ENCODE measurements around the gene NUCKS1. TPM values are rescaled to one million over a fixed set of nuclear protein-coding genes. Genes with fewer than 3 reads are reported as not detected.

Gene NUCKS1
- total RNA-seq, 1 experiment from 2014 or later, result 401 TPM

GRCh38 chr1:205783904-205784303 lies 33.9 kb upstream of the NUCKS1 start (continued):
- no peak for TF ChIP-seq TCF7 (CRISPR knock-in tag; IDR thresholded peaks at IDR 0.05; ENCODE audit: low read depth)
- no peak for TF ChIP-seq TP53 (CRISPR knock-in tag; IDR thresholded peaks at IDR 0.05)
- TF ChIP-seq NFATC4 (CRISPR knock-in tag; IDR thresholded peaks at IDR 0.05), result no peak
- TF ChIP-seq AFF4 (CRISPR knock-in tag; IDR thresholded peaks at IDR 0.05; ENCODE audit: borderline replicate concordance), result no peak
- TF ChIP-seq ATF3 (CRISPR knock-in tag; conservative IDR thresholded peaks at IDR 0.05), result no peak

- ChIA-PET POLR2A (no interaction called here), CTCF (no interaction called here)
- H3K4me3 Mint-ChIP-seq, result no peak overlapping the region
- H3K4me1 Mint-ChIP-seq, result no peaks in the 10 kb centered on the region
- DNase-seq (ENCODE audit: low spot score), result no peak
- no peak for ATAC-seq
- H3K9me3 Mint-ChIP-seq, result no peaks in the 10 kb centered on the region
- no peak overlapping the region for H3K27ac Mint-ChIP-seq
- H3K27me3 Mint-ChIP-seq (ENCODE audit: low read depth), result peaks cover 9% of the 10 kb centered on the region
- TF ChIP-seq MXD4 (CRISPR knock-in tag; IDR thresholded peaks at IDR 0.05; ENCODE audit: borderline replicate concordance) (no peak), EMX1 (CRISPR knock-in tag; IDR thresholded peaks at IDR 0.05) (no peak)
- H3K36me3 Mint-ChIP-seq, result no peaks in the 10 kb centered on the region
Observed at GRCh38 chr1:205783433-205783795, 33.4 kb upstream of the NUCKS1 start.

- CTCF ChIA-PET, result interaction anchor here (0.8 kb wide), 1 partner anchor 9 kb away, joined by 5 read pairs; no protein-coding TSS in a partner anchor
- no peak for ATAC-seq
Observed at GRCh38 chr1:205782627-205783432, 32.8 kb upstream of the NUCKS1 start.

More at GRCh38 chr1:205782627-205783432, 32.8 kb upstream of the NUCKS1 start:
- H3K4me1 Mint-ChIP-seq, result no peaks in the 10 kb centered on the region
- TF ChIP-seq GTF2I (CRISPR knock-in tag; conservative IDR thresholded peaks at IDR 0.05), result no peak
- TF ChIP-seq SOX15 (CRISPR knock-in tag; IDR thresholded peaks at IDR 0.05), result no peak
- no peak for TF ChIP-seq ELF4 (CRISPR knock-in tag; IDR thresholded peaks at IDR 0.05; ENCODE audit: low read depth)
- TF ChIP-seq ZNF263 (CRISPR knock-in tag; IDR thresholded peaks at IDR 0.05; ENCODE audit: low read depth), result no peak
- TF ChIP-seq MLX (CRISPR knock-in tag; IDR thresholded peaks at IDR 0.05), result no peak
- TF ChIP-seq MYBL2 (CRISPR knock-in tag; IDR thresholded peaks at IDR 0.05), result no peak
- no peak for TF ChIP-seq USF1 (CRISPR knock-in tag; IDR thresholded peaks at IDR 0.05)
- TF ChIP-seq CREM (CRISPR knock-in tag; IDR thresholded peaks at IDR 0.05), result no peak
- no peak for TF ChIP-seq FOXP4 (CRISPR knock-in tag; IDR thresholded peaks at IDR 0.05)
- no peak for TF ChIP-seq ZNF532 (CRISPR knock-in tag; IDR thresholded peaks at IDR 0.05; ENCODE audit: borderline replicate concordance)
- POLR2A ChIA-PET, result no interaction called here
- H3K36me3 Mint-ChIP-seq, result no peaks in the 10 kb centered on the region
- H3K4me3 Mint-ChIP-seq, result no peak overlapping the region
- peaks cover 4% of the 10 kb centered on the region; the same call in 1 of the 2 replicates for H3K9me3 Mint-ChIP-seq
- H3K27ac Mint-ChIP-seq, result no peak overlapping the region
- DNase-seq (ENCODE audit: low spot score), result no peak
- H3K27me3 Mint-ChIP-seq (ENCODE audit: low read depth), result peaks cover 9% of the 10 kb centered on the region
